Hepatocyte (in vitro differentiated cells): Measurements from ENCODE around the gene WNK1. TPM values are rescaled to one million over a fixed set of nuclear protein-coding genes. Genes with fewer than 3 reads are reported as not detected.

Experiments
- DNase-seq: peaks from one replicate; pipeline ENCODE4 v3.0.0-alpha.2; 2016; ENCODE audit warnings: low spot score
- H2AFZ ChIP-seq: fragments of 200-600 bp; sonication (generic); 2 replicates; pipeline ENCODE4 v1.6.0; 2016; ENCODE audit warnings: antibody characterized with exemption, mild to moderate bottlenecking
- H3K27ac ChIP-seq: fragments of 200-600 bp; sonication (generic); 2 replicates; pipeline ENCODE4 v1.5.1; 2016; ENCODE audit warnings: mild to moderate bottlenecking
- H3K27me3 ChIP-seq: fragments of 200-600 bp; sonication (generic); 2 replicates; pipeline ENCODE4 v1.6.1; 2016
- H3K36me3 ChIP-seq: fragments of 200-600 bp; sonication (generic); replicated peaks from 2 replicates; pipeline ENCODE4 v1.5.1; 2016; ENCODE audit warnings: low read depth; ENCODE audit not compliant: insufficient read depth
- H3K4me1 ChIP-seq: fragments of 200-600 bp; sonication (generic); 2 replicates; pipeline ENCODE4 v1.5.1; 2016; ENCODE audit warnings: mild to moderate bottlenecking, moderate library complexity; ENCODE audit not compliant: insufficient read depth
- H3K4me2 ChIP-seq: fragments of 200-600 bp; sonication (generic); 2 replicates; pipeline ENCODE4 v1.6.0; 2016
- H3K4me3 ChIP-seq: fragments of 200-600 bp; sonication (generic); 2 replicates; pipeline ENCODE4 v1.5.1; 2016; ENCODE audit warnings: mild to moderate bottlenecking
- H3K79me2 ChIP-seq: fragments of 200-600 bp; sonication (generic); 2 replicates; pipeline ENCODE4 v1.6.0; 2017; ENCODE audit warnings: mild to moderate bottlenecking
- H3K9me2 ChIP-seq: fragments of 200-600 bp; sonication (generic); replicated peaks from 2 replicates; pipeline ENCODE4 v1.6.0; 2017; ENCODE audit warnings: mild to moderate bottlenecking; ENCODE audit not compliant: insufficient read depth
- H3K9me3 ChIP-seq: fragments of 200-600 bp; sonication (generic); 2 replicates; pipeline ENCODE4 v1.5.1; 2016; ENCODE audit warnings: low read depth, mild to moderate bottlenecking
- H4K20me1 ChIP-seq: fragments of 200-600 bp; sonication (generic); 2 replicates; pipeline ENCODE4 v1.6.0; 2016; ENCODE audit warnings: mild to moderate bottlenecking; ENCODE audit not compliant: insufficient read depth, poor library complexity, severe bottlenecking
- EZH2 ChIP-seq: fragments of 200-600 bp; sonication (generic); IDR thresholded peaks from 2 replicates; pipeline ENCODE4 v1.6.1; 2016; ENCODE audit warnings: antibody characterized with exemption, mild to moderate bottlenecking, borderline replicate concordance
- EZH2phosphoT487 ChIP-seq: fragments of 200-600 bp; sonication (generic); IDR thresholded peaks from one replicate; pipeline ENCODE4 v1.6.1; 2018; ENCODE audit warnings: antibody characterized with exemption, mild to moderate bottlenecking, low read depth, moderate library complexity; ENCODE audit not compliant: unreplicated experiment, severe bottlenecking
- WGBS: methylation state at CpG from one replicate; pipeline ENCODE4 v1.1.6; 2016; ENCODE audit warnings: low lambda C conversion rate; ENCODE audit errors: missing lambda C conversion rate; 5-methylcytosine and 5-hydroxymethylcytosine counted together
- polyA plus RNA-seq: library from polyadenylated mRNA; unstranded; fragments of >200 nt; fragmentation: Nextera tagmentation; extraction: Ambion mirVana; gene quantifications from 2 replicates; pipeline ENCODE4 v1.2.1, GENCODE V29; 2016
- total RNA-seq: library from RNA; depleted of rRNA; stranded (reverse); fragments of >200 nt; gene quantifications from 2 replicates; pipeline ENCODE4 v1.2.3, GENCODE V29; 2014
- TF ChIP-seq, protein P1 (sequence below): fragments of 200-600 bp; sonication (generic); IDR thresholded peaks from 2 replicates; pipeline ENCODE4 v1.5.1; 2016; ENCODE audit warnings: antibody characterized with exemption, mild to moderate bottlenecking; ENCODE audit not compliant: poor library complexity

WNK1 gene
- total and polyA plus RNA-seq, 2 experiments from 2014 or later, result 58.5 to 62.6 TPM

DNA sequence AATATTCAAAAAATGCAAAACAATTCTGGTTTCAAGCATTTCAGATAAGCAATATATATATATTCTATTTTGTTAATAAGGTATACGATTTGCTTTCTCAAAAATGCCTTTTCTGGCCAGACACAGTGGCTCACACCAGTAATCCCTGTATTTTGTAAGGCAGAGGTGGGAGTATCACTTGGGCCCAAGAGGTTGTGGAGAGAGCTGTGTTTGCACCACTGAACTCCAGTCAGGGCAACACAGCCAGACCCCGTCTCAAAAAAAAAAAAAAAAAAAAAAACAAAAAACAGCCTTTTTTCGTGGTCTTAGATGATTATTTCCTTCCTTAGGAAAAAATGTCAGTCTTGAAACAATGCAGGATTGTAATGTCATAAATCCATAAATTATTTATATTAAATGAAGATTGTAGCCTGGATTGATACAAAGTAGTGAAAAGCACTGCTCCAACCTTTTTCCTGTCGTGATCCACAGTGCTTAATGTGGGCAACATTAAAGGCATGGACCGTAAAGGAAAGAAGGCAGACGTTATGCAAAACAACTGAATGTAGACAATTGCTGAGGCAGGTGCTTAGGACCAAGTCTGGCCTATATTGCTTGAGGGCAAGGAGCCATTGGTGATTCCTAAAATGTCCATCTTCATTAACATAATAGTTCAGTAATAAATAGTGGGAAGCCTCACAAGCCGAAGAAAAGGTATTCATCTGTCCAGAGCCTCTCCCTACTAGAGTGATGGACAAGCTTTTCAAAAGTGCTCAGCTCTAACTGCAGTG lies 160.3 kb downstream of the WNK1 start:
- no peak overlapping the region for H2AFZ ChIP-seq
- no peak overlapping the region for H3K4me3 ChIP-seq
- H3K9me3 ChIP-seq, result no peaks in the 10 kb centered on the region
- TF ChIP-seq, protein P1, sequence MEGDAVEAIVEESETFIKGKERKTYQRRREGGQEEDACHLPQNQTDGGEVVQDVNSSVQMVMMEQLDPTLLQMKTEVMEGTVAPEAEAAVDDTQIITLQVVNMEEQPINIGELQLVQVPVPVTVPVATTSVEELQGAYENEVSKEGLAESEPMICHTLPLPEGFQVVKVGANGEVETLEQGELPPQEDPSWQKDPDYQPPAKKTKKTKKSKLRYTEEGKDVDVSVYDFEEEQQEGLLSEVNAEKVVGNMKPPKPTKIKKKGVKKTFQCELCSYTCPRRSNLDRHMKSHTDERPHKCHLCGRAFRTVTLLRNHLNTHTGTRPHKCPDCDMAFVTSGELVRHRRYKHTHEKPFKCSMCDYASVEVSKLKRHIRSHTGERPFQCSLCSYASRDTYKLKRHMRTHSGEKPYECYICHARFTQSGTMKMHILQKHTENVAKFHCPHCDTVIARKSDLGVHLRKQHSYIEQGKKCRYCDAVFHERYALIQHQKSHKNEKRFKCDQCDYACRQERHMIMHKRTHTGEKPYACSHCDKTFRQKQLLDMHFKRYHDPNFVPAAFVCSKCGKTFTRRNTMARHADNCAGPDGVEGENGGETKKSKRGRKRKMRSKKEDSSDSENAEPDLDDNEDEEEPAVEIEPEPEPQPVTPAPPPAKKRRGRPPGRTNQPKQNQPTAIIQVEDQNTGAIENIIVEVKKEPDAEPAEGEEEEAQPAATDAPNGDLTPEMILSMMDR, result no peak
- no peak for TF ChIP-seq EZH2
- no peak for TF ChIP-seq EZH2phosphoT487
- H3K27ac ChIP-seq, result no peak overlapping the region
- no peaks in the 10 kb centered on the region for H3K27me3 ChIP-seq
- H3K4me1 ChIP-seq, result no peaks in the 10 kb centered on the region
- no peak for DNase-seq
- H3K9me2 ChIP-seq, result no peaks in the 10 kb centered on the region
- no peaks in the 10 kb centered on the region for H3K79me2 ChIP-seq
- H3K36me3 ChIP-seq, result no peaks in the 10 kb centered on the region
- WGBS, result 92% methylated on average over 7 of the region's 7 CpGs
- no peak overlapping the region for H3K4me2 ChIP-seq
- no peaks in the 10 kb centered on the region for H4K20me1 ChIP-seq

DNA sequence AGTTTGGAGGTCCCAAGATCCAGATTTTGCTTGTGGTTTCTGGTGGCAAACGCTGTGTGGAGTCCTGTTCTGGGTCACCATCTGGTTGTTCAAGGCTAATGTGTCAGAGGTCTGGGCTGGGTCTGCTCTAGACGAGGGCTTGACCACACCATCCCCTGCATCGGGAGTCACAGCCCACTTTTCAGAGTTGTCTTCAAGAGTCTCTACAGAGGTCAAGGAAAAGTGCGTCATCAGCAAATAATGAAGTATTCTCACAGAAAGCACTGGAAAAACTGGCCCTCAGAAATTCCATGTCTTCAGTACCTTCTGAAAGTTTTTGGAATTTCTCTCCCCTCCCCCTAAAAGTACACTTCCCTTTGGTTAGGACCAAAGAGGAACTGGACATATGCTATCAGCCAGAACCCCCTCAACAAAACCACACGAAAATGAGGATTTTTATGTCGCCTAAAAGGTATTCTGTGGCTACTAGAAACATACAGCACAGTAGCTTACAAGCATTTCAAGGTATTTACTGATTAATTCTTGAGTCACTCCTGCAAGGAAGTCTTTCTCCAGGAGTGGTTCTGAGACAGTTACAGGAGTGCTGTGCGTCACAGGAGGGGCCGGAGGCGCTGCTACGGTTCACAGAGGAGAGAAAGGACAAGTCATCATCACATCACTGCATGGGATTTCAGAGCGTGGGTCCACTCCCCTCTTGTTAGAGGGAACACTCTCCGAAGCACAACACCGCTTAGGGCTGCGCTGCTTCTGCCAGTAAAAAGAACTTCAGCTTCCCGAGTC lies 161.7 kb downstream of the WNK1 start:
- Histone ChIP-seq H3K4me3 (no peak overlapping the region), H3K36me3 (no peaks in the 10 kb centered on the region), H3K9me2 (no peaks in the 10 kb centered on the region), H2AFZ (no peak overlapping the region), H3K79me2 (no peaks in the 10 kb centered on the region), H3K27me3 (no peaks in the 10 kb centered on the region), H3K4me1 (no peaks in the 10 kb centered on the region), H3K9me3 (no peaks in the 10 kb centered on the region), H3K4me2 (no peak overlapping the region), H4K20me1 (no peaks in the 10 kb centered on the region), H3K27ac (no peak overlapping the region)
- TF ChIP-seq EZH2phosphoT487 (no peak), EZH2 (no peak)
- no peak for DNase-seq
- 88% methylated on average over 15 of the region's 15 CpGs for WGBS

DNA sequence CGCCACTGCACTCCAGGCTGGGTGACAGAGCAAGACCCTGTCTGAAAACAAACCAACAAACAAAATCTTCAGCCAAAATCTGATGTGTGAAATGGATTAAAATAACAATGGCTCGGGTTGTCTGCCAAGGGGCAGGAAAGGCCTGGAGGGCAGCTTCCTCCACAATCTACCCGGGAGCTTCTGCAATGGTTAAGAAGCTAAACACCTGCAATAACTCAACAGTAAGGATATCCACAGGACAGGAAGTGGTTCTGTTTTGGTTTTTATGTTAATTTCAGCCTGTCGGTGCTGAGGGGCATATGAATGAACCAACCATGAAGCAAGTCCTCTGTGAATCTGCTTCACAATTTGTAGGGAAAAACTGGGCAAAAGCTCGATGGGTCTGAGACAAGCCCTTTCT lies 162.7 kb downstream of the WNK1 start:
- Histone ChIP-seq H3K9me3 (no peaks in the 10 kb centered on the region), H3K4me2 (no peak overlapping the region), H3K79me2 (no peaks in the 10 kb centered on the region), H3K4me1 (no peaks in the 10 kb centered on the region), H4K20me1 (no peaks in the 10 kb centered on the region), H2AFZ (no peak overlapping the region), H3K9me2 (no peaks in the 10 kb centered on the region), H3K4me3 (no peak overlapping the region), H3K27me3 (no peaks in the 10 kb centered on the region), H3K27ac (no peak overlapping the region), H3K36me3 (no peaks in the 10 kb centered on the region)
- 80% methylated on average over 5 of the region's 5 CpGs for WGBS
- TF ChIP-seq, protein P1, result no peak
- TF ChIP-seq EZH2, result no peak
- no peak for TF ChIP-seq EZH2phosphoT487
- DNase-seq, result no peak

DNA sequence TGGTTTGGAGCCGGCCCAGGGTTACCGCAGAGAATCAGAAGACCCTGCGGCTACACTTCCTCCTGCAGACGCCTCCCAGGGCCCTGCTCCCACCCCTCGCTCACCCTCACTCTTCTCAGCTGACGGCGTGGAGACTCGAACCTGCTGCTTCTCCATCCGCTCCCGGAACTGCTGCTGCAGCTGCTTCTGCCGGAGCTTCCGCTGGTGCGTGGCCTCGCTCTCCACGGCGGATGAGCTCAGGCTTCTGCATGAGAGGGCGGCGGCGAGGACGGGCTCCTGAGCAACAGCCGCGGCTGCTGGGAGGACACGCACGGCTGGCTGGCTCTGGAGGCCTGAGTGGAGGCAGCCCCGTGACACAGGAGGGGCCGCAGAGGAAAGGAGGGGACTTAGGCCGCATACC lies 163.9 kb downstream of the WNK1 start:
- no peak for DNase-seq
- TF ChIP-seq EZH2 (no peak), EZH2phosphoT487 (no peak)
- TF ChIP-seq, protein P1, result no peak
- Histone ChIP-seq H2AFZ (no peak overlapping the region), H3K79me2 (no peaks in the 10 kb centered on the region), H3K4me1 (no peaks in the 10 kb centered on the region), H3K4me2 (no peak overlapping the region), H3K9me3 (no peaks in the 10 kb centered on the region), H3K4me3 (no peak overlapping the region), H4K20me1 (no peaks in the 10 kb centered on the region), H3K36me3 (no peaks in the 10 kb centered on the region), H3K9me2 (no peaks in the 10 kb centered on the region), H3K27me3 (no peaks in the 10 kb centered on the region), H3K27ac (no peak overlapping the region)
- 99% methylated on average over 26 of the region's 27 CpGs for WGBS
